HepG2 (cell line): ENCODE data around the gene NEURL2. TPM values are rescaled to one million over a fixed set of nuclear protein-coding genes. Genes with fewer than 3 reads are reported as not detected.

Experiments used
- AGO1 ChIP-seq: fragments of 200-400 bp; formaldehyde crosslinking; IDR thresholded peaks from 2 replicates; pipeline ENCODE4 v1.6.1; 2017; ENCODE audit warnings: mild to moderate bottlenecking, low read depth, low read length, moderate library complexity; ENCODE audit not compliant: poor library complexity, severe bottlenecking
- ASH2L ChIP-seq: fragments of 300-600, 200-600 bp; sonication (generic); IDR thresholded peaks from 2 replicates; pipeline ENCODE4 v1.7.0; 2017; ENCODE audit warnings: low read depth, mild to moderate bottlenecking, moderate library complexity, mixed read lengths, low read length; ENCODE audit not compliant: insufficient read length
- CCAR2 ChIP-seq: fragments of 200-400 bp; formaldehyde crosslinking; optimal IDR thresholded peaks from 2 replicates; pipeline ENCODE3; 2018; ENCODE audit warnings: low read depth, mild to moderate bottlenecking, low read length, moderate library complexity
- FIP1L1 ChIP-seq: fragments of 200-400 bp; formaldehyde crosslinking; IDR thresholded peaks from 2 replicates; pipeline ENCODE4 v1.6.1; 2018; ENCODE audit warnings: low read depth, mild to moderate bottlenecking, low read length, moderate library complexity, borderline replicate concordance; ENCODE audit not compliant: insufficient read depth
- GATA4 ChIP-seq: sonication (generic); IDR thresholded peaks from 2 replicates; pipeline ENCODE4 v1.6.1; 2016; ENCODE audit warnings: antibody characterized with exemption, low read depth, borderline replicate concordance
- MTA3 ChIP-seq: sonication (generic); formaldehyde crosslinking; IDR thresholded peaks from 2 replicates; pipeline ENCODE4 v1.4.0; 2020; ENCODE audit warnings: missing genetic modification reagents
- RBM39 ChIP-seq: fragments of 200-400 bp; formaldehyde crosslinking; IDR thresholded peaks from one replicate; pipeline ENCODE4 v1.6.1; 2018; ENCODE audit warnings: antibody characterized with exemption, mild to moderate bottlenecking, low read depth, low read length; ENCODE audit not compliant: poor library complexity, severe bottlenecking
- REPIN1 ChIP-seq: sonication (generic); formaldehyde crosslinking; IDR thresholded peaks from 2 replicates; pipeline ENCODE4 v1.8.0; 2022; ENCODE audit warnings: missing genetic modification reagents, low read depth, mild to moderate bottlenecking, borderline replicate concordance
- SRSF1 ChIP-seq: fragments of 200-400 bp; formaldehyde crosslinking; optimal IDR thresholded peaks from 2 replicates; pipeline ENCODE3; 2017; ENCODE audit warnings: mild to moderate bottlenecking, low read depth, low read length, moderate library complexity
- SYNCRIP ChIP-seq: fragments of 200-400 bp; formaldehyde crosslinking; IDR thresholded peaks from 2 replicates; pipeline ENCODE4 v1.6.1; 2018; ENCODE audit warnings: mild to moderate bottlenecking, low read depth, low read length; ENCODE audit not compliant: insufficient read depth
- TBL1XR1 ChIP-seq: fragments of 150-350 bp; IDR thresholded peaks from 2 replicates; pipeline ENCODE4 v1.6.1; 2014; ENCODE audit warnings: borderline replicate concordance, low read length; ENCODE audit not compliant: partially characterized antibody
- ZBTB1 ChIP-seq: sonication (generic); formaldehyde crosslinking; IDR thresholded peaks from 2 replicates; pipeline ENCODE4 v1.4.0; 2020; ENCODE audit warnings: missing genetic modification reagents, borderline replicate concordance
- ZNF326 ChIP-seq: sonication (generic); formaldehyde crosslinking; IDR thresholded peaks from 2 replicates; pipeline ENCODE4 v1.4.0; 2020; ENCODE audit warnings: missing genetic modification reagents, borderline replicate concordance
- ZNF552 ChIP-seq: sonication (generic); formaldehyde crosslinking; IDR thresholded peaks from 2 replicates; pipeline ENCODE4 v1.9.0; 2022; ENCODE audit warnings: missing genetic modification reagents, mild to moderate bottlenecking, borderline replicate concordance
- ZNF768 ChIP-seq: sonication (generic); formaldehyde crosslinking; IDR thresholded peaks from 2 replicates; pipeline ENCODE4 v1.4.0; 2020; ENCODE audit warnings: missing genetic modification reagents
- polyA plus RNA-seq, 8 experiments: library from polyadenylated mRNA; depleted of rRNA in 3 of 8; stranded (reverse) in 7 of 8; unstranded in 1 of 8; fragments of >200 nt; fragmentation: Illumina TruSeq in 4 of 8; extraction: Trizol in 4 of 8; gene quantifications; 2 replicates each; pipeline versions ENCODE4 v1.2.1 to v1.2.3, GENCODE V29; 2011 to 2016; ENCODE audit warnings: low read depth in 4 of 8, missing spikeins in 1 of 8, mixed read lengths in 1 of 8; ENCODE audit not compliant: insufficient read depth in 1 of 8
- total RNA-seq, 5 experiments: library from RNA; depleted of rRNA; stranded (reverse); fragments of >200 nt; fragmentation: Illumina TruSeq; extraction: Trizol; gene quantifications; 2 replicates each; pipeline ENCODE4 v1.2.3, GENCODE V29; 2016; ENCODE audit warnings: low read depth in 1 of 5
- TF ChIP-seq, protein P1 (sequence below): sonication (generic); formaldehyde crosslinking; conservative IDR thresholded peaks from 2 replicates; pipeline ENCODE4 v1.4.0; 2020; ENCODE audit warnings: missing genetic modification reagents
- TF ChIP-seq, protein P2 (sequence below): IDR thresholded peaks from 2 replicates; pipeline ENCODE4 v1.6.1; 2016; ENCODE audit warnings: low read depth, missing genetic modification reagents, missing compliant biosample characterization
- TF ChIP-seq, protein P3 (sequence below): sonication (generic); formaldehyde crosslinking; IDR thresholded peaks from 2 replicates; pipeline ENCODE4 v1.4.0; 2020; ENCODE audit warnings: missing genetic modification reagents

NEURL2 gene
- total and polyA plus RNA-seq, 2 of the 13 experiments (the other 11 are each of a cell fraction or from before 2014, with no cell fraction given), result 7.2 to 9.7 TPM

DNA sequence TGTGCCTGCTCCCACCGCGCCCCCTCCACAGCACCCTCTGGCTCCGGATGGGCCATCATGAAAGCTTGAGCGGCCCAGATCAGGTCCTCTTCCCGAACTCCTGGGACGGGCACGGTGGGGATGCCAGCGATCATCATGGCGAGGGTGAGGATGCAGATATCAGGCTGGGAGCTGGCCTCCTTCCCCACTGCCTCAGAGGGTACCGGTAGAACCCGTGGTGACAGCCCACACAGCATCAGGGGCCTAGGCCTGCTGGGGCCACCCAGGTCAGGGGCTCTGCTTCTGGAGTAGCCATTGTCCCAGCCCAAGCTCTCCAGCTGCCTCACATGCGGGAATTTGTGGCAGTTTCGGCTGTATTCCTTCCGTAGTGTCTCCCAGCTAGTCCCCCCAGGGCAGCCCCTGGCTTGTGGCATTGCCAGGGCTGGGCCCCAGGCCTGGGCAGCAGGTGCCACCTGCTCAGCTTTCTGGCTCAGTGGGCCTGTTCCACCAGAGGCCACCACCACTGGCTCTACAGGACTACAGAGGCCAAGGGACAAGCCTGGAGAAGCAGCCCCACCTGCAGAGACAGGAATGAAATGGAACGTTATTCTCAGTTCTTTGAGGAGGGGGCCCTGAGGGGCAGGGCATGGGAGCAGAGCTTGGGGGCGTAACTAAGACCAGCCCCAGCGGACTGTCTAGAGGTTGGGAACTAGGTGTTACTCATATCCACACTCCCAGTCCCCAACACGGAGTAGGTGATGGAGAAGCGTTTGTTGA is 4.2 kb downstream of the NEURL2 start (continued):
- TF ChIP-seq, protein P1, sequence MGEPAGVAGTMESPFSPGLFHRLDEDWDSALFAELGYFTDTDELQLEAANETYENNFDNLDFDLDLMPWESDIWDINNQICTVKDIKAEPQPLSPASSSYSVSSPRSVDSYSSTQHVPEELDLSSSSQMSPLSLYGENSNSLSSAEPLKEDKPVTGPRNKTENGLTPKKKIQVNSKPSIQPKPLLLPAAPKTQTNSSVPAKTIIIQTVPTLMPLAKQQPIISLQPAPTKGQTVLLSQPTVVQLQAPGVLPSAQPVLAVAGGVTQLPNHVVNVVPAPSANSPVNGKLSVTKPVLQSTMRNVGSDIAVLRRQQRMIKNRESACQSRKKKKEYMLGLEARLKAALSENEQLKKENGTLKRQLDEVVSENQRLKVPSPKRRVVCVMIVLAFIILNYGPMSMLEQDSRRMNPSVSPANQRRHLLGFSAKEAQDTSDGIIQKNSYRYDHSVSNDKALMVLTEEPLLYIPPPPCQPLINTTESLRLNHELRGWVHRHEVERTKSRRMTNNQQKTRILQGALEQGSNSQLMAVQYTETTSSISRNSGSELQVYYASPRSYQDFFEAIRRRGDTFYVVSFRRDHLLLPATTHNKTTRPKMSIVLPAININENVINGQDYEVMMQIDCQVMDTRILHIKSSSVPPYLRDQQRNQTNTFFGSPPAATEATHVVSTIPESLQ (CRISPR knock-in tag), result no peak
- TF ChIP-seq RBM39 (no peak), CCAR2 (no peak), FIP1L1 (no peak), ZNF552 (CRISPR knock-in tag) (no peak), SRSF1 (no peak), MTA3 (no peak), TBL1XR1 (no peak), AGO1 (peak; percentile 59), SYNCRIP (no peak), ZBTB1 (no peak), ZNF768 (no peak; the same call in 1 of the 2 replicates), ZNF326 (CRISPR knock-in tag) (no peak), ASH2L (no peak), REPIN1 (CRISPR knock-in tag) (no peak), GATA4 (no peak)
- TF ChIP-seq, protein P2, sequence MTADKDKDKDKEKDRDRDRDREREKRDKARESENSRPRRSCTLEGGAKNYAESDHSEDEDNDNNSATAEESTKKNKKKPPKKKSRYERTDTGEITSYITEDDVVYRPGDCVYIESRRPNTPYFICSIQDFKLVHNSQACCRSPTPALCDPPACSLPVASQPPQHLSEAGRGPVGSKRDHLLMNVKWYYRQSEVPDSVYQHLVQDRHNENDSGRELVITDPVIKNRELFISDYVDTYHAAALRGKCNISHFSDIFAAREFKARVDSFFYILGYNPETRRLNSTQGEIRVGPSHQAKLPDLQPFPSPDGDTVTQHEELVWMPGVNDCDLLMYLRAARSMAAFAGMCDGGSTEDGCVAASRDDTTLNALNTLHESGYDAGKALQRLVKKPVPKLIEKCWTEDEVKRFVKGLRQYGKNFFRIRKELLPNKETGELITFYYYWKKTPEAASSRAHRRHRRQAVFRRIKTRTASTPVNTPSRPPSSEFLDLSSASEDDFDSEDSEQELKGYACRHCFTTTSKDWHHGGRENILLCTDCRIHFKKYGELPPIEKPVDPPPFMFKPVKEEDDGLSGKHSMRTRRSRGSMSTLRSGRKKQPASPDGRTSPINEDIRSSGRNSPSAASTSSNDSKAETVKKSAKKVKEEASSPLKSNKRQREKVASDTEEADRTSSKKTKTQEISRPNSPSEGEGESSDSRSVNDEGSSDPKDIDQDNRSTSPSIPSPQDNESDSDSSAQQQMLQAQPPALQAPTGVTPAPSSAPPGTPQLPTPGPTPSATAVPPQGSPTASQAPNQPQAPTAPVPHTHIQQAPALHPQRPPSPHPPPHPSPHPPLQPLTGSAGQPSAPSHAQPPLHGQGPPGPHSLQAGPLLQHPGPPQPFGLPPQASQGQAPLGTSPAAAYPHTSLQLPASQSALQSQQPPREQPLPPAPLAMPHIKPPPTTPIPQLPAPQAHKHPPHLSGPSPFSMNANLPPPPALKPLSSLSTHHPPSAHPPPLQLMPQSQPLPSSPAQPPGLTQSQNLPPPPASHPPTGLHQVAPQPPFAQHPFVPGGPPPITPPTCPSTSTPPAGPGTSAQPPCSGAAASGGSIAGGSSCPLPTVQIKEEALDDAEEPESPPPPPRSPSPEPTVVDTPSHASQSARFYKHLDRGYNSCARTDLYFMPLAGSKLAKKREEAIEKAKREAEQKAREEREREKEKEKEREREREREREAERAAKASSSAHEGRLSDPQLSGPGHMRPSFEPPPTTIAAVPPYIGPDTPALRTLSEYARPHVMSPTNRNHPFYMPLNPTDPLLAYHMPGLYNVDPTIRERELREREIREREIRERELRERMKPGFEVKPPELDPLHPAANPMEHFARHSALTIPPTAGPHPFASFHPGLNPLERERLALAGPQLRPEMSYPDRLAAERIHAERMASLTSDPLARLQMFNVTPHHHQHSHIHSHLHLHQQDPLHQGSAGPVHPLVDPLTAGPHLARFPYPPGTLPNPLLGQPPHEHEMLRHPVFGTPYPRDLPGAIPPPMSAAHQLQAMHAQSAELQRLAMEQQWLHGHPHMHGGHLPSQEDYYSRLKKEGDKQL, result no peak
- TF ChIP-seq, protein P3, sequence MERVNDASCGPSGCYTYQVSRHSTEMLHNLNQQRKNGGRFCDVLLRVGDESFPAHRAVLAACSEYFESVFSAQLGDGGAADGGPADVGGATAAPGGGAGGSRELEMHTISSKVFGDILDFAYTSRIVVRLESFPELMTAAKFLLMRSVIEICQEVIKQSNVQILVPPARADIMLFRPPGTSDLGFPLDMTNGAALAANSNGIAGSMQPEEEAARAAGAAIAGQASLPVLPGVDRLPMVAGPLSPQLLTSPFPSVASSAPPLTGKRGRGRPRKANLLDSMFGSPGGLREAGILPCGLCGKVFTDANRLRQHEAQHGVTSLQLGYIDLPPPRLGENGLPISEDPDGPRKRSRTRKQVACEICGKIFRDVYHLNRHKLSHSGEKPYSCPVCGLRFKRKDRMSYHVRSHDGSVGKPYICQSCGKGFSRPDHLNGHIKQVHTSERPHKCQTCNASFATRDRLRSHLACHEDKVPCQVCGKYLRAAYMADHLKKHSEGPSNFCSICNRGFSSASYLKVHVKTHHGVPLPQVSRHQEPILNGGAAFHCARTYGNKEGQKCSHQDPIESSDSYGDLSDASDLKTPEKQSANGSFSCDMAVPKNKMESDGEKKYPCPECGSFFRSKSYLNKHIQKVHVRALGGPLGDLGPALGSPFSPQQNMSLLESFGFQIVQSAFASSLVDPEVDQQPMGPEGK (CRISPR knock-in tag), result peak; percentile 19; the same call in 1 of the 2 replicates
